HEK293 (cell line): ENCODE results near the gene TSPAN17.

Experiments used
- KLF9 ChIP-seq: fragments of 450-650 bp; formaldehyde crosslinking; IDR thresholded peaks from 2 replicates; pipeline ENCODE4 v1.5.1; 2016; ENCODE audit warnings: missing biosample characterization, missing genetic modification characterization, low read depth
- TRIM28 ChIP-seq: IDR thresholded peaks from 2 replicates; pipeline ENCODE4 v1.6.1; 2011; ENCODE audit warnings: low read length, control low read depth, borderline replicate concordance
- ZBTB8A ChIP-seq: fragments of 450-650 bp; formaldehyde crosslinking; IDR thresholded peaks from 2 replicates; pipeline ENCODE4 v1.5.1; 2016; ENCODE audit warnings: missing biosample characterization, missing genetic modification characterization
- ZNF133 ChIP-seq: fragments of 450-650 bp; formaldehyde crosslinking; IDR thresholded peaks from 2 replicates; pipeline ENCODE4 v1.5.1; 2016; ENCODE audit warnings: missing biosample characterization, missing genetic modification characterization
- ZNF146 ChIP-seq: fragments of 450-650 bp; formaldehyde crosslinking; IDR thresholded peaks from 2 replicates; pipeline ENCODE4 v1.5.1; 2016; ENCODE audit warnings: missing biosample characterization, missing genetic modification characterization
- ZNF16 ChIP-seq: fragments of 450-650 bp; formaldehyde crosslinking; IDR thresholded peaks from 2 replicates; pipeline ENCODE4 v1.5.1; 2016; ENCODE audit warnings: low read depth, missing biosample characterization, missing genetic modification characterization
- ZNF174 ChIP-seq: fragments of 450-650 bp; formaldehyde crosslinking; IDR thresholded peaks from 2 replicates; pipeline ENCODE4 v1.5.0; 2017; ENCODE audit warnings: missing biosample characterization, mild to moderate bottlenecking, missing genetic modification characterization
- ZNF184 ChIP-seq: fragments of 450-650 bp; IDR thresholded peaks from 2 replicates; pipeline ENCODE4 v1.5.1; 2018; ENCODE audit warnings: missing biosample characterization, mild to moderate bottlenecking, missing genetic modification characterization
- ZNF2 ChIP-seq: fragments of 450-650 bp; formaldehyde crosslinking; IDR thresholded peaks from 2 replicates; pipeline ENCODE4 v1.5.1; 2016; ENCODE audit warnings: missing biosample characterization, missing genetic modification characterization
- ZNF221 ChIP-seq: fragments of 450-650 bp; formaldehyde crosslinking; IDR thresholded peaks from 2 replicates; pipeline ENCODE4 v1.5.1; 2017; ENCODE audit warnings: missing biosample characterization, missing genetic modification characterization, borderline replicate concordance
- ZNF37A ChIP-seq: fragments of 450-650 bp; IDR thresholded peaks from 2 replicates; pipeline ENCODE4 v1.5.1; 2018; ENCODE audit warnings: missing biosample characterization, missing genetic modification characterization
- ZNF529 ChIP-seq: fragments of 450-650 bp; formaldehyde crosslinking; IDR thresholded peaks from 2 replicates; pipeline ENCODE4 v1.5.1; 2017; ENCODE audit warnings: missing genetic modification characterization, missing biosample characterization; ENCODE audit not compliant: insufficient replicate concordance
- ZNF544 ChIP-seq: fragments of 450-650 bp; formaldehyde crosslinking; IDR thresholded peaks from 2 replicates; pipeline ENCODE4 v1.5.0; 2017; ENCODE audit warnings: missing biosample characterization, missing genetic modification characterization
- ZNF549 ChIP-seq: fragments of 450-650 bp; IDR thresholded peaks from 2 replicates; pipeline ENCODE4 v1.5.1; 2018; ENCODE audit warnings: missing biosample characterization, missing genetic modification characterization, mild to moderate bottlenecking, inconsistent platforms, moderate library complexity
- ZNF585B ChIP-seq: fragments of 450-650 bp; formaldehyde crosslinking; IDR thresholded peaks from 2 replicates; pipeline ENCODE4 v1.5.1; 2016; ENCODE audit warnings: missing biosample characterization, missing genetic modification characterization
- ZNF596 ChIP-seq: fragments of 450-650 bp; IDR thresholded peaks from 2 replicates; pipeline ENCODE4 v1.5.0; 2018; ENCODE audit warnings: missing biosample characterization, mild to moderate bottlenecking, missing genetic modification characterization, moderate library complexity
- ZNF624 ChIP-seq: fragments of 450-650 bp; formaldehyde crosslinking; IDR thresholded peaks from 2 replicates; pipeline ENCODE4 v1.5.1; 2017; ENCODE audit warnings: missing biosample characterization, missing genetic modification characterization
- ZNF629 ChIP-seq: fragments of 450-650 bp; formaldehyde crosslinking; IDR thresholded peaks from 2 replicates; pipeline ENCODE4 v1.5.1; 2017; ENCODE audit warnings: missing biosample characterization, missing genetic modification characterization
- ZNF747 ChIP-seq: fragments of 450-650 bp; formaldehyde crosslinking; IDR thresholded peaks from 2 replicates; pipeline ENCODE4 v1.5.1; 2016; ENCODE audit warnings: missing biosample characterization, missing genetic modification characterization
- ZNF76 ChIP-seq: fragments of 450-650 bp; formaldehyde crosslinking; IDR thresholded peaks from 2 replicates; pipeline ENCODE4; 2016; ENCODE audit warnings: low read depth, missing biosample characterization, missing genetic modification characterization, borderline replicate concordance
- ZNF777 ChIP-seq: fragments of 450-650 bp; formaldehyde crosslinking; IDR thresholded peaks from 2 replicates; pipeline ENCODE4 v1.5.1; 2017; ENCODE audit warnings: missing biosample characterization, missing genetic modification characterization, borderline replicate concordance
- ZNF791 ChIP-seq: fragments of 450-650 bp; formaldehyde crosslinking; IDR thresholded peaks from 2 replicates; pipeline ENCODE4 v1.5.1; 2016; ENCODE audit warnings: missing biosample characterization, missing genetic modification characterization
- TF ChIP-seq, protein P1 (sequence below): fragments of 450-650 bp; formaldehyde crosslinking; IDR thresholded peaks from 2 replicates; pipeline ENCODE4 v1.5.1; 2016; ENCODE audit warnings: missing biosample characterization, missing genetic modification characterization
- TF ChIP-seq, protein P2 (sequence below): fragments of 450-650 bp; formaldehyde crosslinking; IDR thresholded peaks from 2 replicates; pipeline ENCODE4 v1.5.1; 2016; ENCODE audit warnings: missing biosample characterization, missing genetic modification characterization
- TF ChIP-seq, protein P3 (sequence below): fragments of 450-650 bp; formaldehyde crosslinking; IDR thresholded peaks from 2 replicates; pipeline ENCODE4 v1.5.1; 2017; ENCODE audit warnings: missing biosample characterization, missing genetic modification characterization
- TF ChIP-seq, protein P4 (sequence below): fragments of 450-650 bp; formaldehyde crosslinking; conservative IDR thresholded peaks from 2 replicates; pipeline ENCODE4 v1.5.1; 2016; ENCODE audit warnings: low read depth, missing biosample characterization, missing genetic modification characterization
- TF ChIP-seq, protein P5 (sequence below): sonication (generic); formaldehyde crosslinking; IDR thresholded peaks from 2 replicates; pipeline ENCODE4 v1.8.1; 2022; ENCODE audit warnings: mild to moderate bottlenecking, moderate library complexity, missing genetic modification reagents

Gene TSPAN17

DNA sequence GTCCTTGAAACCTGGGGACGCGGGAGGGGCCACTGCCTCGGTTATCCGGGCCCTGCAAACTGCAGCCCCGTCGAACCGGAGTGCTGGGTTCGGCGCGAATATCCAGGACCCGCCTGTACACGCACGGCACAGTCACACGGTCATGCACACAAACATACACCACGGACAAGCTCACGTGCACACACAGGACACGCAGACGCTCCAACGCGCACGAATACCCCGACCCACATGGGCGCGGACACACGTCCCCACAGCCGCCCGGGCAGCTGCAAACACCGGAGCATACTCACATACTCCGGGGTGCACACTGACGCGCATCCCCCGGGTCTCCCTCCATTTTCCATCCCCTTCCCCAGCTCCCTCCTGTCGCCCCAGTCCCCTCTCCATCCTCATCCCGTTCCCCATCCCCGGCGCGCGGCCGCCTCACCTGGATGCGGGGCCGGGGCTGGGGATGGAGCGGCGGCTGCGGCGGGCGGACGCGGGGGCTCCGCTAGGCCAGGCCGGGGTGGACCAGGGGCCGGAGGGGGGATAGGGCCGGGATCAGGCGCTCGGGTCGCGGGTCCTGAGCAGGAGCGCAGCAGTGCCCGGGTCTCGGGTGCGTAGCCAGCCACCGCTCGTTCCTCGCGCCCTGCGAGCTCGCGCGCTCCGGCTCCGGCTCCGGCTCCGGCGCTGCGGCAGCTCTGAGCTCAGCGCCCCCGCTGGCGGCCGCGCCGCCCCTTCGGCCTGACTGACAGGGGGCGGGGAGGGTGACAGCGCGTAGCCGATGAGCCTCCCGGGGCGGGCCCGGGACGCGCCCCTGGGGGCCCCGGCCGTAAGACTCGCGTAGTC is 17.2 kb upstream of the TSPAN17 start, which contains the start of the genes EIF4E1B and SNCB (continued):
- TF ChIP-seq ZNF544 (tag by site-specific recombination) = no peak
- TF ChIP-seq KLF9 (tag by site-specific recombination) = peak; percentile 67; the same call in 1 of the 2 replicates
- TF ChIP-seq ZNF184 (tag by site-specific recombination) = peak; percentile 48; the same call in 1 of the 2 replicates
- TF ChIP-seq ZNF37A (tag by site-specific recombination) = no peak
- no peak for TF ChIP-seq ZNF221 (tag by site-specific recombination)
- TF ChIP-seq, protein P1, sequence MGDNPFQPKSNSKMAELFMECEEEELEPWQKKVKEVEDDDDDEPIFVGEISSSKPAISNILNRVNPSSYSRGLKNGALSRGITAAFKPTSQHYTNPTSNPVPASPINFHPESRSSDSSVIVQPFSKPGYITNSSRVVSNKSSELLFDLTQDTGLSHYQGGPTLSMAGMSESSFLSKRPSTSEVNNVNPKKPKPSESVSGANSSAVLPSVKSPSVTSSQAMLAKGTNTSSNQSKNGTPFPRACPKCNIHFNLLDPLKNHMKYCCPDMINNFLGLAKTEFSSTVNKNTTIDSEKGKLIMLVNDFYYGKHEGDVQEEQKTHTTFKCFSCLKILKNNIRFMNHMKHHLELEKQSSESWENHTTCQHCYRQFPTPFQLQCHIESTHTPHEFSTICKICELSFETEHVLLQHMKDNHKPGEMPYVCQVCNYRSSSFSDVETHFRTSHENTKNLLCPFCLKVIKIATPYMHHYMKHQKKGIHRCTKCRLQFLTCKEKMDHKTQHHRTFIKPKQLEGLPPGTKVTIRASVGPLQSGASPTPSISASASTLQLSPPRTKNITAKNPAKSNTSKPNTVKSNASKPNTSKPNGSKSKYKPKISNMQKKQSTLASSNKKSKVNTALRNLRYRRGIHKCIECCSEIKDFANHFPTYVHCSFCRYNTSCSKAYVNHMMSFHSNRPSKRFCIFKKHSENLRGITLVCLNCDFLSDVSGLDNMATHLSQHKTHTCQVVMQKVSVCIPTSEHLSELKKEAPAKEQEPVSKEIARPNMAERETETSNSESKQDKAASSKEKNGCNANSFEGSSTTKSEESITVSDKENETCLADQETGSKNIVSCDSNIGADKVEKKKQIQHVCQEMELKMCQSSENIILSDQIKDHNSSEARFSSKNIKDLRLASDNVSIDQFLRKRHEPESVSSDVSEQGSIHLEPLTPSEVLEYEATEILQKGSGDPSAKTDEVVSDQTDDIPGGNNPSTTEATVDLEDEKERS (tag by site-specific recombination) = no peak
- TF ChIP-seq ZNF529 = no peak
- no peak for TF ChIP-seq ZBTB8A (tag by site-specific recombination)
- no peak for TF ChIP-seq ZNF76 (tag by site-specific recombination)
- no peak for TF ChIP-seq ZNF596 (tag by site-specific recombination)
- no peak for TF ChIP-seq ZNF16 (tag by site-specific recombination)
- TF ChIP-seq, protein P2, sequence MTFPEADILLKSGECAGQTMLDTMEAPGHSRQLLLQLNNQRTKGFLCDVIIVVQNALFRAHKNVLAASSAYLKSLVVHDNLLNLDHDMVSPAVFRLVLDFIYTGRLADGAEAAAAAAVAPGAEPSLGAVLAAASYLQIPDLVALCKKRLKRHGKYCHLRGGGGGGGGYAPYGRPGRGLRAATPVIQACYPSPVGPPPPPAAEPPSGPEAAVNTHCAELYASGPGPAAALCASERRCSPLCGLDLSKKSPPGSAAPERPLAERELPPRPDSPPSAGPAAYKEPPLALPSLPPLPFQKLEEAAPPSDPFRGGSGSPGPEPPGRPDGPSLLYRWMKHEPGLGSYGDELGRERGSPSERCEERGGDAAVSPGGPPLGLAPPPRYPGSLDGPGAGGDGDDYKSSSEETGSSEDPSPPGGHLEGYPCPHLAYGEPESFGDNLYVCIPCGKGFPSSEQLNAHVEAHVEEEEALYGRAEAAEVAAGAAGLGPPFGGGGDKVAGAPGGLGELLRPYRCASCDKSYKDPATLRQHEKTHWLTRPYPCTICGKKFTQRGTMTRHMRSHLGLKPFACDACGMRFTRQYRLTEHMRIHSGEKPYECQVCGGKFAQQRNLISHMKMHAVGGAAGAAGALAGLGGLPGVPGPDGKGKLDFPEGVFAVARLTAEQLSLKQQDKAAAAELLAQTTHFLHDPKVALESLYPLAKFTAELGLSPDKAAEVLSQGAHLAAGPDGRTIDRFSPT = no peak
- TF ChIP-seq ZNF146 (tag by site-specific recombination) = no peak
- TF ChIP-seq ZNF629 = no peak
- TF ChIP-seq ZNF624 = no peak
- TF ChIP-seq ZNF549 (tag by site-specific recombination) = no peak
- TF ChIP-seq, protein P3, sequence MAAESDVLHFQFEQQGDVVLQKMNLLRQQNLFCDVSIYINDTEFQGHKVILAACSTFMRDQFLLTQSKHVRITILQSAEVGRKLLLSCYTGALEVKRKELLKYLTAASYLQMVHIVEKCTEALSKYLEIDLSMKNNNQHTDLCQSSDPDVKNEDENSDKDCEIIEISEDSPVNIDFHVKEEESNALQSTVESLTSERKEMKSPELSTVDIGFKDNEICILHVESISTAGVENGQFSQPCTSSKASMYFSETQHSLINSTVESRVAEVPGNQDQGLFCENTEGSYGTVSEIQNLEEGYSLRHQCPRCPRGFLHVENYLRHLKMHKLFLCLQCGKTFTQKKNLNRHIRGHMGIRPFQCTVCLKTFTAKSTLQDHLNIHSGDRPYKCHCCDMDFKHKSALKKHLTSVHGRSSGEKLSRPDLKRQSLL (tag by site-specific recombination) = peak; percentile 99
- 0 out of 2 replicates have a peak, but pooled peaks have one; percentile 17 for TF ChIP-seq ZNF2 (tag by site-specific recombination)
- no peak for TF ChIP-seq ZNF747 (tag by site-specific recombination)
- TF ChIP-seq, protein P4, sequence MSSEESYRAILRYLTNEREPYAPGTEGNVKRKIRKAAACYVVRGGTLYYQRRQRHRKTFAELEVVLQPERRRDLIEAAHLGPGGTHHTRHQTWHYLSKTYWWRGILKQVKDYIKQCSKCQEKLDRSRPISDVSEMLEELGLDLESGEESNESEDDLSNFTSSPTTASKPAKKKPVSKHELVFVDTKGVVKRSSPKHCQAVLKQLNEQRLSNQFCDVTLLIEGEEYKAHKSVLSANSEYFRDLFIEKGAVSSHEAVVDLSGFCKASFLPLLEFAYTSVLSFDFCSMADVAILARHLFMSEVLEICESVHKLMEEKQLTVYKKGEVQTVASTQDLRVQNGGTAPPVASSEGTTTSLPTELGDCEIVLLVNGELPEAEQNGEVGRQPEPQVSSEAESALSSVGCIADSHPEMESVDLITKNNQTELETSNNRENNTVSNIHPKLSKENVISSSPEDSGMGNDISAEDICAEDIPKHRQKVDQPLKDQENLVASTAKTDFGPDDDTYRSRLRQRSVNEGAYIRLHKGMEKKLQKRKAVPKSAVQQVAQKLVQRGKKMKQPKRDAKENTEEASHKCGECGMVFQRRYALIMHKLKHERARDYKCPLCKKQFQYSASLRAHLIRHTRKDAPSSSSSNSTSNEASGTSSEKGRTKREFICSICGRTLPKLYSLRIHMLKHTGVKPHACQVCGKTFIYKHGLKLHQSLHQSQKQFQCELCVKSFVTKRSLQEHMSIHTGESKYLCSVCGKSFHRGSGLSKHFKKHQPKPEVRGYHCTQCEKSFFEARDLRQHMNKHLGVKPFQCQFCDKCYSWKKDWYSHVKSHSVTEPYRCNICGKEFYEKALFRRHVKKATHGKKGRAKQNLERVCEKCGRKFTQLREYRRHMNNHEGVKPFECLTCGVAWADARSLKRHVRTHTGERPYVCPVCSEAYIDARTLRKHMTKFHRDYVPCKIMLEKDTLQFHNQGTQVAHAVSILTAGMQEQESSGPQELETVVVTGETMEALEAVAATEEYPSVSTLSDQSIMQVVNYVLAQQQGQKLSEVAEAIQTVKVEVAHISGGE = no peak; the same call in 1 of the 2 replicates
- TF ChIP-seq ZNF791 (tag by site-specific recombination) = no peak
- TF ChIP-seq, protein P5, sequence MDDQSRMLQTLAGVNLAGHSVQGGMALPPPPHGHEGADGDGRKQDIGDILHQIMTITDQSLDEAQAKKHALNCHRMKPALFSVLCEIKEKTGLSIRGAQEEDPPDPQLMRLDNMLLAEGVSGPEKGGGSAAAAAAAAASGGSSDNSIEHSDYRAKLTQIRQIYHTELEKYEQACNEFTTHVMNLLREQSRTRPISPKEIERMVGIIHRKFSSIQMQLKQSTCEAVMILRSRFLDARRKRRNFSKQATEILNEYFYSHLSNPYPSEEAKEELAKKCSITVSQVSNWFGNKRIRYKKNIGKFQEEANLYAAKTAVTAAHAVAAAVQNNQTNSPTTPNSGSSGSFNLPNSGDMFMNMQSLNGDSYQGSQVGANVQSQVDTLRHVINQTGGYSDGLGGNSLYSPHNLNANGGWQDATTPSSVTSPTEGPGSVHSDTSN (CRISPR knock-in tag) = peak; percentile 65
- TF ChIP-seq ZNF777 = peak; percentile 78; the same call in 1 of the 2 replicates
- TF ChIP-seq ZNF133 (tag by site-specific recombination) = no peak
- TF ChIP-seq ZNF174 = no peak
- TF ChIP-seq TRIM28 = no peak
- TF ChIP-seq ZNF585B = no peak
